HepG2 (cell line): ENCODE data around the gene OPA3. TPM values are rescaled to one million over a fixed set of nuclear protein-coding genes. Genes with fewer than 3 reads are reported as not detected.
A peak's percentile ranks its signal among the peaks of the same experiment; 100 is the strongest.

Source experiments
- ETS1 ChIP-seq: sonication (generic); formaldehyde crosslinking; IDR thresholded peaks from 2 replicates; pipeline ENCODE4 v1.4.0; 2020; ENCODE audit warnings: missing genetic modification reagents
- KDM4B ChIP-seq: sonication (generic); formaldehyde crosslinking; IDR thresholded peaks from 2 replicates; pipeline ENCODE4 v1.4.0; 2020; ENCODE audit warnings: missing genetic modification reagents
- MED1 ChIP-seq: sonication (generic); formaldehyde crosslinking; IDR thresholded peaks from 2 replicates; pipeline ENCODE4 v1.4.0; 2020; ENCODE audit warnings: missing genetic modification reagents
- PPARG ChIP-seq: conservative IDR thresholded peaks from 2 replicates; pipeline ENCODE4 v1.6.1; 2016; ENCODE audit warnings: missing biosample characterization, missing genetic modification reagents
- REPIN1 ChIP-seq: sonication (generic); formaldehyde crosslinking; IDR thresholded peaks from 2 replicates; pipeline ENCODE4 v1.8.0; 2022; ENCODE audit warnings: missing genetic modification reagents, low read depth, mild to moderate bottlenecking, borderline replicate concordance
- SALL1 ChIP-seq: sonication (generic); formaldehyde crosslinking; IDR thresholded peaks from 2 replicates; pipeline ENCODE4 v1.8.0; 2022; ENCODE audit warnings: mild to moderate bottlenecking, missing genetic modification reagents
- SIN3A ChIP-seq: IDR thresholded peaks from 2 replicates; pipeline ENCODE4 v1.6.1; 2011; ENCODE audit warnings: low read depth, mild to moderate bottlenecking, control low read depth, low read length, borderline replicate concordance
- TEF ChIP-seq: sonication (generic); formaldehyde crosslinking; IDR thresholded peaks from 2 replicates; pipeline ENCODE4 v1.5.0; 2020; ENCODE audit warnings: missing genetic modification reagents
- ZNF136 ChIP-seq: sonication (generic); formaldehyde crosslinking; IDR thresholded peaks from 2 replicates; pipeline ENCODE4 v1.8.1; 2022; ENCODE audit warnings: low read depth, mild to moderate bottlenecking, moderate library complexity, missing genetic modification reagents
- ZNF766 ChIP-seq: sonication (generic); formaldehyde crosslinking; IDR thresholded peaks from 2 replicates; pipeline ENCODE4 v1.5.0; 2020; ENCODE audit warnings: missing genetic modification reagents, borderline replicate concordance
- ZNF841 ChIP-seq: sonication (generic); formaldehyde crosslinking; IDR thresholded peaks from 2 replicates; pipeline ENCODE4 v1.8.1; 2023; ENCODE audit warnings: missing genetic modification reagents, borderline replicate concordance
- ZNF879 ChIP-seq: sonication (generic); formaldehyde crosslinking; IDR thresholded peaks from 2 replicates; pipeline ENCODE4 v1.8.1; 2023; ENCODE audit warnings: missing genetic modification reagents
- polyA plus RNA-seq, 8 experiments: library from polyadenylated mRNA; depleted of rRNA in 3 of 8; stranded (reverse) in 7 of 8; unstranded in 1 of 8; fragments of >200 nt; fragmentation: Illumina TruSeq in 4 of 8; extraction: Trizol in 4 of 8; gene quantifications; 2 replicates each; pipeline versions ENCODE4 v1.2.1 to v1.2.3, GENCODE V29; 2011 to 2016; ENCODE audit warnings: low read depth in 4 of 8, missing spikeins in 1 of 8, mixed read lengths in 1 of 8; ENCODE audit not compliant: insufficient read depth in 1 of 8
- total RNA-seq, 5 experiments: library from RNA; depleted of rRNA; stranded (reverse); fragments of >200 nt; fragmentation: Illumina TruSeq; extraction: Trizol; gene quantifications; 2 replicates each; pipeline ENCODE4 v1.2.3, GENCODE V29; 2016; ENCODE audit warnings: low read depth in 1 of 5
- TF ChIP-seq, protein P1 (sequence below): sonication (generic); formaldehyde crosslinking; conservative IDR thresholded peaks from 2 replicates; pipeline ENCODE4 v1.4.0; 2020; ENCODE audit warnings: missing genetic modification reagents
- TF ChIP-seq, protein P2 (sequence below): IDR thresholded peaks from 2 replicates; pipeline ENCODE4 v1.6.1; 2016; ENCODE audit warnings: missing genetic modification reagents, missing compliant biosample characterization
- TF ChIP-seq, protein P3 (sequence below): IDR thresholded peaks from 2 replicates; pipeline ENCODE4 v1.4.0; 2020; ENCODE audit warnings: mild to moderate bottlenecking, missing genetic modification reagents
- TF ChIP-seq, protein P4 (sequence below): sonication (generic); formaldehyde crosslinking; IDR thresholded peaks from 2 replicates; pipeline ENCODE4 v1.5.0; 2020; ENCODE audit warnings: mild to moderate bottlenecking, missing genetic modification reagents, moderate library complexity

The OPA3 gene
- total and polyA plus RNA-seq, 2 of the 13 experiments (the other 11 are each of a cell fraction or from before 2014, with no cell fraction given) = 8.3 to 17.7 TPM

DNA sequence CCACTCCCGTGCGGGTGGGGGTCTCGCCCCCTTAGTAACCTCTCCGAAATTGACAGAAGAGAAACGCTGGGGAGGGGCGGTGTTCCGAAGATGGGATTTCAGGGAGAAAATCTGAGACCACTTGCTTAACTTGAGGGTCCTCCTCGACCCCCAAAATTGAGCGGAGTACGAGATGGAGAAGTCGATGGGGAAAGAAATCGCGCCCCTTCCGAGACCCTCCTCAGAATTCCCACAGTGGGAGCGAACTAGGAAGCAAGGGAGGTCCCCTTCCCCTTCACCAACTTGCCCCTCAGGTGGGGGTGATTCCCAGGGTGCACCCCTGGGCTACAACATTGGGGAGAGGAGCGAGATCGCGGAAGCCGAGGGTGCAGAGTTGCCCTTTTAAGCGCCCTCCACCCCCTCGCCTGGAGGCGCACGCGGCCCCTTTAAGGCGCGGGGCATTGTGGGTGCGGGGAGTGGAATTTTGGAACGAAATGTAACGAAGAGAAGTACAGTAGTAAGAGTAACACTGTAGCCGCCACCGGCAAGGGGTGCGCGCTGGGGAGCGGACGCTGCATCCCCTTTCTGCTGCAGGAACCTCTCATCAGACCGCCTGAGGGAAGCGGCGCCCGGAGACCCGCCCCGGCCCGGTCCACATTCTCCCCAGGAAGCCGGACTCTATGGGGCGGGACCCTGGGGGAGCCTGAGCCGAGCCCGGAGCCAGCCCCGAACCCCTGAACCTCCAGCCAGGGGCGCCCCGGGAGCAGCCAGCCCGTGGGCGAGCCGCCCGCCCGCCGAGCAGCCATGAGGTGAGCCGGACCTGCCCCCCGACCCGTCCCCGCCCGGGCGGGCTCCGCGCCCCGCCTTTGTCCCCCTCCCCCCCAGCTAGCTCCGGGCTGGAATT is 77.4 kb downstream of the OPA3 start, which contains the start of gene VASP (continued):
- peak; percentile 64; the same call in 1 of the 2 replicates for TF ChIP-seq TEF (CRISPR knock-in tag)
- 0 out of 2 replicates have a peak, but pooled peaks have one; percentile 32 for TF ChIP-seq ZNF879
- TF ChIP-seq, protein P1, sequence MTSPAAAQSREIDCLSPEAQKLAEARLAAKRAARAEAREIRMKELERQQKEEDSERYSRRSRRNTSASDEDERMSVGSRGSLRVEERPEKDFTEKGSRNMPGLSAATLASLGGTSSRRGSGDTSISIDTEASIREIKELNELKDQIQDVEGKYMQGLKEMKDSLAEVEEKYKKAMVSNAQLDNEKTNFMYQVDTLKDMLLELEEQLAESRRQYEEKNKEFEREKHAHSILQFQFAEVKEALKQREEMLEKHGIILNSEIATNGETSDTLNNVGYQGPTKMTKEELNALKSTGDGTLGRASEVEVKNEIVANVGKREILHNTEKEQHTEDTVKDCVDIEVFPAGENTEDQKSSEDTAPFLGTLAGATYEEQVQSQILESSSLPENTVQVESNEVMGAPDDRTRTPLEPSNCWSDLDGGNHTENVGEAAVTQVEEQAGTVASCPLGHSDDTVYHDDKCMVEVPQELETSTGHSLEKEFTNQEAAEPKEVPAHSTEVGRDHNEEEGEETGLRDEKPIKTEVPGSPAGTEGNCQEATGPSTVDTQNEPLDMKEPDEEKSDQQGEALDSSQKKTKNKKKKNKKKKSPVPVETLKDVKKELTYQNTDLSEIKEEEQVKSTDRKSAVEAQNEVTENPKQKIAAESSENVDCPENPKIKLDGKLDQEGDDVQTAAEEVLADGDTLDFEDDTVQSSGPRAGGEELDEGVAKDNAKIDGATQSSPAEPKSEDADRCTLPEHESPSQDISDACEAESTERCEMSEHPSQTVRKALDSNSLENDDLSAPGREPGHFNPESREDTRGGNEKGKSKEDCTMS (CRISPR knock-in tag) = no peak
- TF ChIP-seq, protein P2, sequence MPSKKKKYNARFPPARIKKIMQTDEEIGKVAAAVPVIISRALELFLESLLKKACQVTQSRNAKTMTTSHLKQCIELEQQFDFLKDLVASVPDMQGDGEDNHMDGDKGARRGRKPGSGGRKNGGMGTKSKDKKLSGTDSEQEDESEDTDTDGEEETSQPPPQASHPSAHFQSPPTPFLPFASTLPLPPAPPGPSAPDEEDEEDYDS (CRISPR knock-in tag) = peak; percentile 89
- peak; percentile 75 for TF ChIP-seq REPIN1
- TF ChIP-seq ETS1 (CRISPR knock-in tag) = 0 out of 2 replicates have a peak, but pooled peaks have one; percentile 8
- 0 out of 2 replicates have a peak, but pooled peaks have one; percentile 71 for TF ChIP-seq ZNF766 (CRISPR knock-in tag)
- no peak; the same call in 1 of the 2 replicates for TF ChIP-seq KDM4B (CRISPR knock-in tag)
- TF ChIP-seq MED1 (CRISPR knock-in tag) = peak; percentile 51; the same call in 1 of the 2 replicates
- TF ChIP-seq, protein P3, sequence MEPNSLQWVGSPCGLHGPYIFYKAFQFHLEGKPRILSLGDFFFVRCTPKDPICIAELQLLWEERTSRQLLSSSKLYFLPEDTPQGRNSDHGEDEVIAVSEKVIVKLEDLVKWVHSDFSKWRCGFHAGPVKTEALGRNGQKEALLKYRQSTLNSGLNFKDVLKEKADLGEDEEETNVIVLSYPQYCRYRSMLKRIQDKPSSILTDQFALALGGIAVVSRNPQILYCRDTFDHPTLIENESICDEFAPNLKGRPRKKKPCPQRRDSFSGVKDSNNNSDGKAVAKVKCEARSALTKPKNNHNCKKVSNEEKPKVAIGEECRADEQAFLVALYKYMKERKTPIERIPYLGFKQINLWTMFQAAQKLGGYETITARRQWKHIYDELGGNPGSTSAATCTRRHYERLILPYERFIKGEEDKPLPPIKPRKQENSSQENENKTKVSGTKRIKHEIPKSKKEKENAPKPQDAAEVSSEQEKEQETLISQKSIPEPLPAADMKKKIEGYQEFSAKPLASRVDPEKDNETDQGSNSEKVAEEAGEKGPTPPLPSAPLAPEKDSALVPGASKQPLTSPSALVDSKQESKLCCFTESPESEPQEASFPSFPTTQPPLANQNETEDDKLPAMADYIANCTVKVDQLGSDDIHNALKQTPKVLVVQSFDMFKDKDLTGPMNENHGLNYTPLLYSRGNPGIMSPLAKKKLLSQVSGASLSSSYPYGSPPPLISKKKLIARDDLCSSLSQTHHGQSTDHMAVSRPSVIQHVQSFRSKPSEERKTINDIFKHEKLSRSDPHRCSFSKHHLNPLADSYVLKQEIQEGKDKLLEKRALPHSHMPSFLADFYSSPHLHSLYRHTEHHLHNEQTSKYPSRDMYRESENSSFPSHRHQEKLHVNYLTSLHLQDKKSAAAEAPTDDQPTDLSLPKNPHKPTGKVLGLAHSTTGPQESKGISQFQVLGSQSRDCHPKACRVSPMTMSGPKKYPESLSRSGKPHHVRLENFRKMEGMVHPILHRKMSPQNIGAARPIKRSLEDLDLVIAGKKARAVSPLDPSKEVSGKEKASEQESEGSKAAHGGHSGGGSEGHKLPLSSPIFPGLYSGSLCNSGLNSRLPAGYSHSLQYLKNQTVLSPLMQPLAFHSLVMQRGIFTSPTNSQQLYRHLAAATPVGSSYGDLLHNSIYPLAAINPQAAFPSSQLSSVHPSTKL = peak; percentile 44; the same call in 1 of the 2 replicates
- no peak for TF ChIP-seq ZNF136 (CRISPR knock-in tag)
- TF ChIP-seq ZNF841 (CRISPR knock-in tag) = 0 out of 2 replicates have a peak, but pooled peaks have one; percentile 59
- peak; percentile 75; the same call in 1 of the 2 replicates for TF ChIP-seq SIN3A
- TF ChIP-seq, protein P4, sequence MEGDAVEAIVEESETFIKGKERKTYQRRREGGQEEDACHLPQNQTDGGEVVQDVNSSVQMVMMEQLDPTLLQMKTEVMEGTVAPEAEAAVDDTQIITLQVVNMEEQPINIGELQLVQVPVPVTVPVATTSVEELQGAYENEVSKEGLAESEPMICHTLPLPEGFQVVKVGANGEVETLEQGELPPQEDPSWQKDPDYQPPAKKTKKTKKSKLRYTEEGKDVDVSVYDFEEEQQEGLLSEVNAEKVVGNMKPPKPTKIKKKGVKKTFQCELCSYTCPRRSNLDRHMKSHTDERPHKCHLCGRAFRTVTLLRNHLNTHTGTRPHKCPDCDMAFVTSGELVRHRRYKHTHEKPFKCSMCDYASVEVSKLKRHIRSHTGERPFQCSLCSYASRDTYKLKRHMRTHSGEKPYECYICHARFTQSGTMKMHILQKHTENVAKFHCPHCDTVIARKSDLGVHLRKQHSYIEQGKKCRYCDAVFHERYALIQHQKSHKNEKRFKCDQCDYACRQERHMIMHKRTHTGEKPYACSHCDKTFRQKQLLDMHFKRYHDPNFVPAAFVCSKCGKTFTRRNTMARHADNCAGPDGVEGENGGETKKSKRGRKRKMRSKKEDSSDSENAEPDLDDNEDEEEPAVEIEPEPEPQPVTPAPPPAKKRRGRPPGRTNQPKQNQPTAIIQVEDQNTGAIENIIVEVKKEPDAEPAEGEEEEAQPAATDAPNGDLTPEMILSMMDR (CRISPR knock-in tag) = no peak
- TF ChIP-seq SALL1 (CRISPR knock-in tag) = peak; percentile 62
- 0 out of 2 replicates have a peak, but pooled peaks have one; percentile 23 for TF ChIP-seq PPARG (CRISPR knock-in tag)
